Memory B cell (primary cell): Measurements from ENCODE around the gene RPH3AL.

ENCODE experiments used
- ATAC-seq: fragments of 150-1000 bp; cut with Tn5 transposase; 2 replicates; pipeline ENCODE4 v1.10.0; 2021; ENCODE audit warnings: low read depth, mild to moderate bottlenecking, moderate library complexity
- DNase-seq, 2 donors: peaks; one replicate each; pipeline ENCODE4 v3.0.0; 2022; ENCODE audit warnings: low spot score in 2 of 2
- H3K27ac Mint-ChIP-seq: one replicate; pipeline ENCODE4 v1.8.0; 2022; ENCODE audit warnings: mild to moderate bottlenecking, moderate library complexity, mixed read lengths
- H3K27me3 Mint-ChIP-seq: one replicate; pipeline ENCODE4 v1.8.0; 2022; ENCODE audit warnings: mixed read lengths
- H3K36me3 Mint-ChIP-seq: one replicate; pipeline ENCODE4 v1.8.0; 2022; ENCODE audit warnings: mild to moderate bottlenecking, mixed read lengths
- H3K4me1 Mint-ChIP-seq: one replicate; pipeline ENCODE4 v1.8.0; 2022; ENCODE audit warnings: mixed read lengths
- H3K4me3 Mint-ChIP-seq: one replicate; pipeline ENCODE4 v1.8.0; 2022; ENCODE audit warnings: mild to moderate bottlenecking, moderate library complexity, mixed read lengths
- H3K9me3 Mint-ChIP-seq: one replicate; pipeline ENCODE4 v1.8.0; 2022; ENCODE audit warnings: mixed read lengths

The RPH3AL gene

GRCh38 chr17:351875-352420, 659 bp downstream of the RPH3AL start:
- H3K27me3 Mint-ChIP-seq: no peaks in the 10 kb centered on the region
- no peaks in the 10 kb centered on the region for H3K9me3 Mint-ChIP-seq
- peaks cover 5% of the 10 kb centered on the region for H3K4me1 Mint-ChIP-seq
- DNase-seq: no peak
- no peaks in the 10 kb centered on the region for H3K36me3 Mint-ChIP-seq
- no peak for ATAC-seq
- no peak overlapping the region for H3K27ac Mint-ChIP-seq
- H3K4me3 Mint-ChIP-seq: no peak overlapping the region

- no peaks in the 10 kb centered on the region for H3K9me3 Mint-ChIP-seq
- no peak overlapping the region for H3K4me3 Mint-ChIP-seq
- H3K27me3 Mint-ChIP-seq: no peaks in the 10 kb centered on the region
- DNase-seq: no peak
- H3K36me3 Mint-ChIP-seq: no peaks in the 10 kb centered on the region
- peaks cover 5% of the 10 kb centered on the region for H3K4me1 Mint-ChIP-seq
- no peak for ATAC-seq
- no peak overlapping the region for H3K27ac Mint-ChIP-seq
These were observed 1.2 kb downstream of the RPH3AL start for GRCh38 chr17:351449-351738.

DNA sequence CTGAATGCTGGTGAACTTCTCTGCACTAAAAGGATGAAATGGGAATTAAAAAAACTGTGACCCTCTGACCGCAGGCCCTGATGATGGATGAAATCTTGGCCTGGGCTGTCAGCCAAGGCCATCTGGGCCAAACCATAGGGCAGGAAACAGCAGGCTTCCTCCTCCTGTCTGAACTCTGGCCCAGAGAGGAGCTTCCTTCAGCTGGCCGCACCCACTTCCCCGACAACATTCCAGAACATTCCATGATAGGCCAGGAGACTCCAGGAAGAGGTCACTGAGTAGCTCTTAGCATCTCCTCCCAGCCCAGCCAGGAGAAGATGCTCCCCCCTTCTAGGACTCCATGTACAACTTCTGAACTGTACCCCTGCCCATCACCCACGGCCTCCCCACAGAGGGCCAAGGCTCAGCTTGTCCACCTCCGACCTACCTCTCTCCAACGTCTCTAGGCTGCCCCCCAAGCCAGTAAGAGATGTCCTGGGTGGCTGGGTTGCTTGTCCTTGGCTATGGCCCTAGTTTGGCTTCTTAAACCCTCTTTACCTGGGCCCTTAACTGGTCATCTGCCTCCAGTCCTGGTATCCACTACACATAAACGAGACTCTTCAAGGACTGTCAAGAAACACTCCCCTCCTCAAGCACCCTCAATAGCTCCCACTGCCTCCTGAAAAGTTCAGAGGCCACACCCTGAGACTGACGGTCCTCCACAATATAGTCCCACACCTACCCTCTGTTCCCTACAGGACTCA, 1.7 kb downstream of the RPH3AL start:
- DNase-seq (no peak), ATAC-seq (no peak)
- no peaks in the 10 kb centered on the region for H3K9me3 Mint-ChIP-seq
- peaks cover 5% of the 10 kb centered on the region for H3K4me1 Mint-ChIP-seq
- H3K36me3 Mint-ChIP-seq: no peaks in the 10 kb centered on the region
- H3K4me3 Mint-ChIP-seq: no peak overlapping the region
- H3K27ac Mint-ChIP-seq: no peak overlapping the region
- H3K27me3 Mint-ChIP-seq: no peaks in the 10 kb centered on the region

DNA sequence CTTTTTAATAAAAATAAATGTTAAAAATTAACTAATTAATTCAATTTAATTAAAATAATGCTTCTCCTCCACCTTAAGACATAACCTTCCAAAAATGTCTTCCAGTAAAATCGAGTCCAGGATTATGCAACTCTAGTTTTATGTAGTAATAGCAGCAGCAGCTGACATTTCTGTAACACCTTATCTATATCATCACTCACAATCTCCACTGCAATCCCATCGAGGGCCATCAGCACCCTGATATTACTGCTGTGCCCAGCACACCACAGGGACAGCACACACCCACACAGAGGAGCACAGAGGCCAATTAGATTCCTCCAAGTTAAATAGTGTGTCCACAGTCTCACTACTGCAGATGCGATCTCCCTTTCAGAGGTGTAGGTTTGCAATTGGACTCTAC, 2.9 kb downstream of the RPH3AL start:
- H3K9me3 Mint-ChIP-seq: no peaks in the 10 kb centered on the region
- ATAC-seq (no peak), DNase-seq (no peak)
- H3K36me3 Mint-ChIP-seq: no peaks in the 10 kb centered on the region
- no peaks in the 10 kb centered on the region for H3K27me3 Mint-ChIP-seq
- no peak overlapping the region for H3K27ac Mint-ChIP-seq
- H3K4me1 Mint-ChIP-seq: peaks cover 5% of the 10 kb centered on the region
- H3K4me3 Mint-ChIP-seq: no peak overlapping the region

DNA sequence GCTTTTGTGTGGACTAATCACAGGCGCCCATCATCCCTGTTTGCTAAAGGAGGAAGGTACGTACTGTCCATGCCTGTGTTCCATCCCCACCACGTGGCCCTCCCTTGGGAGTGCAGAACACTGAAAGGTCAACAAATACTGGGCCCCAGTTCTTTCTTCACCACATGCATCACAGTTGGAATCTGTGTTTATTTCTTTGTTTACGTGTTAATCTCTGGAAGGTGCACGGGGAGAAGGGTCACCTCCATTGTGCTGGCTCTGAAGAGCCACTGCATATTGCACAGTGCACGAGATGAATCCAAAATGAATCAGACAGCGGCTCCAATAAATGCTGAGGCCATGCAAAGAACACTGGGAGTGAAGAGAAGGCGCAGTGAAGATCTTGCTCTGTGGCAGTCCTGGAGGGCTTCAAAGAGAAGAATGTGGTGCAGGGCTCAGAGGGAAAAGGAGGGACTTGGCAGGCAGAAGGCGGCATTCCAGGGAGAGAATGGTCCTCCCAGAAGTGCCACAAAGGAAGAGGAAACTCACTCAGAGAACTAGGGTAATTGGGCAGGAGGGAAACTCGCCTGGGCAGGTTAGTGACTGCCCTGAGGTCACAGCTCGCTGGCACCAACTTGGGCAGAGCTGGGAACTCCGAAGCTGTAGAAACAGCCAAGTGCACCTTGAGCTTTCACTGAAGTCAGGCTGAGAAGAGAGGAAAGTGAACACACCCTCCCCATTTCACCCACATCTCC, 3.7 kb downstream of the RPH3AL start:
- no peak for ATAC-seq
- no peak overlapping the region for H3K27ac Mint-ChIP-seq
- no peak for DNase-seq
- peaks cover 8% of the 10 kb centered on the region for H3K36me3 Mint-ChIP-seq
- H3K4me3 Mint-ChIP-seq: no peak overlapping the region
- H3K4me1 Mint-ChIP-seq: peaks cover 12% of the 10 kb centered on the region
- peaks cover 8% of the 10 kb centered on the region for H3K9me3 Mint-ChIP-seq
- peaks cover 8% of the 10 kb centered on the region for H3K27me3 Mint-ChIP-seq

DNA sequence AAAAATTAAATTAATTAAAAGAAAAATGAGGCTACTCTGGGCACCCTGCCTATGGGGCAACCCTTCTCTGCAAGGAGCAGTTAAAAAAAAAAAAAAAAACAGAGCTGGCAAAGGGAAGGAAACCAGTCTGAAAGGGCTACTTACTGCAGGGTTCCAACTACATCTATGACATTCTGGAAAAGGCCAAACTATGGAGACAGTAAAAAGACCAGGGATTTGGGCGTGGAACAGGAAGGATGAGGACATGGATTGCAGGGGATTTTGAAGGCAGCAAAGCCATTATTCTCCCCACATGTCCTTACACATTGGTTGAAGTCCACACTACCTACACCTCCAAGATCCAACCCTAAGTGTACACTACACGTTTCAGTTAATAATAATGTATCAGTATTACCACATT, 4.6 kb downstream of the RPH3AL start:
- Mint-ChIP-seq H3K27ac (no peak overlapping the region), H3K4me1 (peaks cover 12% of the 10 kb centered on the region), H3K4me3 (no peak overlapping the region), H3K9me3 (peaks cover 8% of the 10 kb centered on the region), H3K36me3 (peaks cover 8% of the 10 kb centered on the region), H3K27me3 (peaks cover 9% of the 10 kb centered on the region)
- no peak for DNase-seq
- ATAC-seq: no peak

- H3K9me3 Mint-ChIP-seq: peaks cover 8% of the 10 kb centered on the region
- peaks cover 12% of the 10 kb centered on the region for H3K4me1 Mint-ChIP-seq
- no peak overlapping the region for H3K27ac Mint-ChIP-seq
- DNase-seq (no peak), ATAC-seq (no peak)
- H3K36me3 Mint-ChIP-seq: peaks cover 8% of the 10 kb centered on the region
- H3K4me3 Mint-ChIP-seq: no peak overlapping the region
- peaks cover 9% of the 10 kb centered on the region for H3K27me3 Mint-ChIP-seq
These were observed 5.2 kb downstream of the RPH3AL start for GRCh38 chr17:347309-347899.

DNA sequence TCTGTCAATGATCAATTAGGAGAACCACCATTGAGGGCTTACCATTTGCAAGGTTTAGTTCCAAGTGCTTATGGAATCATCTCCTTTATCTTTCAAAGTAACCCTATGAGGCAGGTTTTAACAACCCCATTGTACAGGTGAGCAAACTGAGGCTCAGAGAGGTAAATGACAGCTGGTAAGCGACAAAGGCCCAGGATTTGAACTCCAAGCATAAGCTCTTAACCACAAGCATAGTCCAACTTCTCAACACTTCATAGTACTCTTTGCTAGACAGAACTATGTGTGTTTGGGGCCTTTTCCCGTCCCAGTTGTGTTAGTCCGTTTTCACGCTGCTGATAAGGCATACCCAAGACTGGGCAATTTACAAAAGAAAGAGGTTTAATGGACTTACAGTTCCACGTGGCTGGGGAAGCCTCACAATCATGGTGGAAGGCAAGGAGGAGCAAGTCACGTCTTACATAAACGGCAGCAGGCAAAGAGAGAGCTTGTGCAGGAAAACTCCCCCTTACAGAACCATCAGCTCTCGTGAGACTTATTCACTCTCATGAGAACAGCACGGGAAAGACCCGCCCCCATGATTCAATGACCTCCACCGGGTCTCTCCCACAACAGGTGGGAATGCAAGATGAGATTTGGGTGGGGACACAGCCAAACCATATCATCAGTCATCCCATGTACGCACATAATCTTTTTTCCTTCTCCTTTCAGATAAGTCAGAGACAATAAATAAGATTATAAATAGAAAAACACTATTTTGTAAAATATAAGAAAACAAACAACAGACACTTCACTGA, 6.4 kb downstream of the RPH3AL start:
- Mint-ChIP-seq H3K36me3 (peaks cover 8% of the 10 kb centered on the region), H3K4me1 (peaks cover 12% of the 10 kb centered on the region), H3K27me3 (peaks cover 9% of the 10 kb centered on the region), H3K9me3 (peaks cover 8% of the 10 kb centered on the region), H3K4me3 (no peak overlapping the region), H3K27ac (no peak overlapping the region)
- no peak for ATAC-seq
- DNase-seq: no peak

DNA sequence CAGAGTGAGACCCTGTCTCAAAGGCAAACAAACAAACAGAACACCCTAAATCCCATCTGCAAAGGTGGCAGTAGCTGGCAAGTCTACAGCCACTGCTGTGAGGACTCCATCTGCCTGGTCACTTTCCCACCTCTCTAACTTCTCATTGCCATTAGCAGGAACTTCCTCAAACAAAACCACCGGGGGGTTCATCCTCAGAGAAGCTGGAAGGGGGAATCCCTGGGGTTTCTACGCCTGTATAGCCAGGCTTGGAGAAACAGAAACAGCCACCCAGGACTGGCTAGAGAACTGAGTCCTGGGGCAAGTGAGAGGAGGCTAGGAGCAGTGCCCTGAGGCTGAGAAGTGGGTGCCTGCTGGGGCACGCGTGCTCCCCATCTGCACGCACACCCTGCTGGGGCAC, 7.3 kb downstream of the RPH3AL start:
- H3K27ac Mint-ChIP-seq: no peak overlapping the region
- DNase-seq (no peak), ATAC-seq (no peak)
- H3K27me3 Mint-ChIP-seq: peaks cover 11% of the 10 kb centered on the region
- peaks cover 8% of the 10 kb centered on the region for H3K9me3 Mint-ChIP-seq
- H3K4me3 Mint-ChIP-seq: no peak overlapping the region
- H3K4me1 Mint-ChIP-seq: peaks cover 10% of the 10 kb centered on the region
- peaks cover 11% of the 10 kb centered on the region for H3K36me3 Mint-ChIP-seq

GRCh38 chr17:343875-344752, 8.5 kb downstream of the RPH3AL start:
- Mint-ChIP-seq H3K27ac (no peak overlapping the region), H3K27me3 (peaks cover 11% of the 10 kb centered on the region), H3K36me3 (peaks cover 11% of the 10 kb centered on the region), H3K4me1 (peaks cover 10% of the 10 kb centered on the region), H3K9me3 (peaks cover 8% of the 10 kb centered on the region), H3K4me3 (no peak overlapping the region)
- DNase-seq: no peak
- ATAC-seq: no peak

GRCh38 chr17:343211-343610, 9.4 kb downstream of the RPH3AL start:
- H3K4me1 Mint-ChIP-seq: peaks cover 10% of the 10 kb centered on the region
- H3K4me3 Mint-ChIP-seq: no peak overlapping the region
- peaks cover 11% of the 10 kb centered on the region for H3K36me3 Mint-ChIP-seq
- H3K27ac Mint-ChIP-seq: no peak overlapping the region
- H3K9me3 Mint-ChIP-seq: peaks cover 8% of the 10 kb centered on the region
- ATAC-seq: no peak
- DNase-seq: no peak
- peaks cover 11% of the 10 kb centered on the region for H3K27me3 Mint-ChIP-seq

- Mint-ChIP-seq H3K27me3 (peaks cover 13% of the 10 kb centered on the region), H3K4me1 (peaks cover 10% of the 10 kb centered on the region), H3K36me3 (peaks cover 11% of the 10 kb centered on the region), H3K9me3 (peaks cover 8% of the 10 kb centered on the region), H3K27ac (no peak overlapping the region), H3K4me3 (no peak overlapping the region)
- DNase-seq: no peak
- no peak for ATAC-seq
These were observed 12.5 kb downstream of the RPH3AL start for GRCh38 chr17:340074-340473.
